GM12875 (cell line): ENCODE measurements around the gene TOGARAM1.

ENCODE experiments used
- H3K4me3 ChIP-seq: one replicate; pipeline ENCODE4 v1.5.1; 2011; ENCODE audit warnings: low read depth, low read length, control low read depth
- TF ChIP-seq, protein P1 (sequence below): IDR thresholded peaks from 2 replicates; pipeline ENCODE4 v1.5.1; 2011; ENCODE audit warnings: low read depth, mild to moderate bottlenecking, control low read depth, inconsistent platforms, low read length, moderate library complexity, borderline replicate concordance; ENCODE audit not compliant: insufficient read depth

Gene TOGARAM1

DNA sequence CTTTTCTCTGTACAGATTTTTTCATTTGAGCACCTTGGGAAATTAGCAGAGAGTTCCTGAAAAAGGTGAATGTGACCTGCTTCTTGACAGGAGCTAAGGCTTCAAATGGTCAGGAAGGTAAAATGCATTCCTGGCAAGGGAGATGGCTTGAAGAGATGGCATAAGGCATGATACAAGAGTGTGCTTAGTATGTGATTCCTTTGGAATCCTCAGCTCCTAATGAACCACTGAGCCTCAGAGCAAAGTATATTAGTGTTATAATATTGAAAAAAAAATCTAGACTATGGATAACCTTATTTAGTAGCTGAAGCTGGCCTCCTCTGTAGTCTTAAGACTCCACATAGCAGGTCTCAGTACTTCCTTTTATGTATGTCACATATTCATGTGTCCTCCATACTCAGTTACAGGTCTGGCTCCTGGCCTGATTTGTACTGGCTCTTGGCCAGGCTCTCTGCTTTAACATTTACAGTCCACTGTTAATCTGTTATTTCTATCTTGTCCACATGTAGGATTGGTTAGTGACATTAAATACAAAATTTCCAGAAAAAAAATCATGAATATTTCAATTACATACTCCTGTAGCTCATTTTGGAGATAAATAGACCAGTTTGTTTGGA is 17.9 kb downstream of the TOGARAM1 start:
- TF ChIP-seq, protein P1, sequence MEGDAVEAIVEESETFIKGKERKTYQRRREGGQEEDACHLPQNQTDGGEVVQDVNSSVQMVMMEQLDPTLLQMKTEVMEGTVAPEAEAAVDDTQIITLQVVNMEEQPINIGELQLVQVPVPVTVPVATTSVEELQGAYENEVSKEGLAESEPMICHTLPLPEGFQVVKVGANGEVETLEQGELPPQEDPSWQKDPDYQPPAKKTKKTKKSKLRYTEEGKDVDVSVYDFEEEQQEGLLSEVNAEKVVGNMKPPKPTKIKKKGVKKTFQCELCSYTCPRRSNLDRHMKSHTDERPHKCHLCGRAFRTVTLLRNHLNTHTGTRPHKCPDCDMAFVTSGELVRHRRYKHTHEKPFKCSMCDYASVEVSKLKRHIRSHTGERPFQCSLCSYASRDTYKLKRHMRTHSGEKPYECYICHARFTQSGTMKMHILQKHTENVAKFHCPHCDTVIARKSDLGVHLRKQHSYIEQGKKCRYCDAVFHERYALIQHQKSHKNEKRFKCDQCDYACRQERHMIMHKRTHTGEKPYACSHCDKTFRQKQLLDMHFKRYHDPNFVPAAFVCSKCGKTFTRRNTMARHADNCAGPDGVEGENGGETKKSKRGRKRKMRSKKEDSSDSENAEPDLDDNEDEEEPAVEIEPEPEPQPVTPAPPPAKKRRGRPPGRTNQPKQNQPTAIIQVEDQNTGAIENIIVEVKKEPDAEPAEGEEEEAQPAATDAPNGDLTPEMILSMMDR: no peak
- H3K4me3 ChIP-seq: no peak overlapping the region

DNA sequence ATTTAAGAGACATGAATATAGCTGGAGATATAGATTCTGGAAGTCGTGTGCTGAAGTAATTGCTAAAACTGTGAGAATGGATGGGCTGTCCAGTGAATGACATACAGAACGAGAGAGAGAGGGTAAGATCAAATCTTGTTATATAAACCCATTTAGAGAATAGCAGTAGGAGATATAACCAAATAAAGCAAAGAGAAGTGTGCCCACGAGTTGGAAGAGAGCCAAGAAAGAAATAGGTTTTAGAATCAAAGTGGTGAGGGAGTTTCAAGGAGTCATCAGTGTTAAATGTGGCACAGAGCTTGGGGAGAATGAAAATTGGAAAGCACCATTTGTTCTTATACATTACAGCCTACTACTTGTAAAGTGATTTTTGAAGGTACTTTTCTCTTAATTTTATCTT is 19.2 kb downstream of the TOGARAM1 start:
- no peak overlapping the region for H3K4me3 ChIP-seq
- TF ChIP-seq, protein P1: no peak

DNA sequence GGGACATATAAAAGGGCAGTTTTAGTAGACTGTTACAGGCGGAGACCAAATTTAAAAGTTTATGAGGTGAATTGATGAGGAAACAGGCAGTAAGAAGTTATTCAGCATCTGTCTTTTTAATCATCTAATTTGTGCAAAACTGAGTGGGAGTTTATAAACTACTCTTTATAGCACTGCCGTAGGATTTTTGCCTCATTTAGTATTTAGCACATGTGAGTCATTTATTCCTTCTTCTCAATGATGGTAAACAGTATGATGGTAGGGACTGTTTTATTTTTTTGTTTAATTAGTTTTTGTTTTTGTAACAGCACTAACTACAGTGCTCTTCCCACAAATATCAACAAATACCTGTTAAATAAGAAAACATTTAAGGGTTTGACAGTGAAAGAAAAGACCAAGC is 20.6 kb downstream of the TOGARAM1 start:
- H3K4me3 ChIP-seq: no peak overlapping the region
- TF ChIP-seq, protein P1: no peak

DNA sequence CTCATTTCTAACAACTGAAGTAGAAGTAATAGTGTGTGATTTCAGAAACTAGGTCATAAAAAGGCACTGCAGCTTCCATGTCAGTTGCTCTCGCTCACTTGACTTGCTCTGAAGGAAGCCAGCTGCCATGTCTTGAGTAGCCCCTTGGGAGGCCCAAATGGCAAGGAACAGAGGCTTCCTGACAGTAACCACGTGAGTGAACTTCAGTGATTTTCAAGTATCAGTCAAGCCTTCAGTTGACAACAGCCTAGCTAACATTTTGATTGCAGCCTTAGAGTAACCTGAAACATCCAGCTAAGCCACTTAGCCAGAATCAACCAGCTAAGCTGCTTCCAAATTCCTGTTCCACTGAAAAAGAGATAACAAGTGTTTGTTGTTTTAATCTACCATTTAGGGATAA is 26.7 kb downstream of the TOGARAM1 start:
- TF ChIP-seq, protein P1: no peak
- no peak overlapping the region for H3K4me3 ChIP-seq

DNA sequence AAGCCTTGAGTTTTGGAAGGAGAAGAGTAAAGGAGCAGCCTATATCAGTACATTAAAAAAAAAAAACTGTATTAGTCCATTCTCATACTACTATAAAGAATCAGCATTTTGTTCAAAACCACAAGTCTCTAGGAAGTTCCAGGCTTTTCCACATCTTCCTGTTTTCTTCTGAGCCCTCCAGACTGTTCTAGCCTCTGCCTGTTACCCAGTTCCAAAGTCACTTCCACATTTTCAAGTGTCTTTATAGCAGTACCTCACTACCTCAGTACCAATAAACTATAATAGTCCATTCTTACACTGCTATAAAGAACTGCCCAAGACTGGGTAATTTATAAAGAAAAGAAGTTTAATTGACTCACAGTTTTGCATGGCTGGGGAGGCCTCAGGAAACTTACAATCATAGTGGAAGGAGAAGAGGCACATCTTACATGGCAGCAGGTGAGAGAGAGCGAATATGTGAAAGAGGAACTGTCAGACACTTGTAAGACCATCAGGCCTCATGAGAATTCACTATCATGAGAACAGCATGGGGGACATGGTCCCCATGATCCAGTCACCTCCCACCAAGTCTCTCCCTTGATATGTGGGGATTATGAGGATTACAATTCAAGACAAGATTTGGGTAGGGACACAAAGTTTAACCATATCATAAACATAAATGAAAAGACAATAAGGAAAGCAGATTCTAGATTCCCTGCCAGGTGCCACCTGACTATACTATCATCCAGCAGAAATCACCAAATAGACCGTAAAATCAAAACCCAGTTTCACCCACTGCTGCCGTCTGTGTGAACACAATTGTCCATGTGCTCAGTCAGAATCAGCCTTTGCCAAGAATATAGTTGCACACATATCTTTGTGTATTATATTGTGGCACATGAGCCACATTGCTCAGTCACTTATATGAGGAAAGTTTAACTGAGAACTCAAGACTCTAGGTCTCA is 27.8 kb downstream of the TOGARAM1 start:
- TF ChIP-seq, protein P1: no peak
- no peak overlapping the region for H3K4me3 ChIP-seq

DNA sequence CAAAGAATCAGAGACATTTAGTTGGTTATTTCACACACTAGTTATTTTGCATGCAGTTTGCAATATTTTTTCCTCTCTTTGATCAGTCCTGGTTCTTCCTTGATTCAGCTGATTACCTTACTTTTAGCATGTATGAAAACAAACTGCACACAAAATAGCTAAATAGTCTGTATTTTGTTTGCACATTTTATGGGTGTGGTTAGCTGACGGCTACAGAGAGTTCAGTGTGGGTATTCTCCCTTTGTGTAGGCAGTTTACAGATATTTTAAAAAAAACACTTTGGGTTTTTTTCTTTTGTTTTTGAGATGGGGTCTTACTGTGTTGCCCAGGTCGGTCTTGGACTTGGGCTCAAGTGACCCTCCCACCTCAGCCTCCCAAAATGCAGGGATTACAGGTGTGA is 28.5 kb downstream of the TOGARAM1 start:
- no peak overlapping the region for H3K4me3 ChIP-seq
- TF ChIP-seq, protein P1: no peak
